Measurements from ENCODE around the gene LTBR.
"Not testable (repeated sequence)": the region's sequence is repeated elsewhere in the genome, so short reads cannot be mapped to it uniquely, and the experiment has no call there.

The LTBR gene

GRCh38 chr12:6383572-6384498 is at the start of gene LTBR:
Gene LTBR, plus strand, starts transcription at chr12:6384162. Its CDS starts 197 bp downstream, at chr12:6384359.
- peak; percentile 54 for DNase-seq

GRCh38 chr12:6334359-6334758 is 49.6 kb upstream of the LTBR start:
- no peak for DNase-seq

GRCh38 chr12:6334940-6335450 is 49.0 kb upstream of the LTBR start:
- DNase-seq = no peak

- peak; percentile 20 for DNase-seq
Measured at GRCh38 chr12:6335451-6336078, 48.4 kb upstream of the LTBR start.

- peak; percentile 90 for DNase-seq
Measured at GRCh38 chr12:6336079-6336888, 47.7 kb upstream of the LTBR start.

- no peak for DNase-seq
Measured at GRCh38 chr12:6336889-6337853, 46.8 kb upstream of the LTBR start.

GRCh38 chr12:6337958-6338433 is 46.0 kb upstream of the LTBR start:
- DNase-seq = no peak

- DNase-seq = not testable (repeated sequence)
Measured at GRCh38 chr12:6338536-6338935, 45.4 kb upstream of the LTBR start.

GRCh38 chr12:6338955-6339354 is 45.0 kb upstream of the LTBR start:
- no peak for DNase-seq

GRCh38 chr12:6340032-6340638 is 43.8 kb upstream of the LTBR start:
- no peak for DNase-seq

GRCh38 chr12:6340745-6341416 is 43.1 kb upstream of the LTBR start:
- no peak for DNase-seq

- no peak for DNase-seq
Measured at GRCh38 chr12:6341417-6342139, 42.4 kb upstream of the LTBR start, which contains the start of gene TNFRSF1A. Gene TNFRSF1A, minus strand, starts transcription at chr12:6342076. Its CDS starts 262 bp downstream, at chr12:6341814.

GRCh38 chr12:6342140-6342889 is 41.6 kb upstream of the LTBR start:
- peak; percentile 32 for DNase-seq

- peak; percentile 26 for DNase-seq
Measured at GRCh38 chr12:6343518-6343917, 40.4 kb upstream of the LTBR start.

- not testable (repeated sequence) for DNase-seq
Measured at GRCh38 chr12:6344101-6344660, 39.8 kb upstream of the LTBR start.

GRCh38 chr12:6345319-6346091 is 38.5 kb upstream of the LTBR start:
- DNase-seq = no peak

GRCh38 chr12:6346235-6346832 is 37.6 kb upstream of the LTBR start:
- no peak for DNase-seq

Data from NCI-H510A treated with DMSO at 0.1 percent for 48 hours (cell line).